ENCODE data around the gene SSBP4. TPM values are rescaled to one million over a fixed set of nuclear protein-coding genes. Genes with fewer than 3 reads are reported as not detected.
A peak's percentile ranks its signal among the peaks of the same experiment; 100 is the strongest.

Gene SSBP4
- total RNA-seq, 1 experiment from 2014 or later, result 43.4 TPM

DNA sequence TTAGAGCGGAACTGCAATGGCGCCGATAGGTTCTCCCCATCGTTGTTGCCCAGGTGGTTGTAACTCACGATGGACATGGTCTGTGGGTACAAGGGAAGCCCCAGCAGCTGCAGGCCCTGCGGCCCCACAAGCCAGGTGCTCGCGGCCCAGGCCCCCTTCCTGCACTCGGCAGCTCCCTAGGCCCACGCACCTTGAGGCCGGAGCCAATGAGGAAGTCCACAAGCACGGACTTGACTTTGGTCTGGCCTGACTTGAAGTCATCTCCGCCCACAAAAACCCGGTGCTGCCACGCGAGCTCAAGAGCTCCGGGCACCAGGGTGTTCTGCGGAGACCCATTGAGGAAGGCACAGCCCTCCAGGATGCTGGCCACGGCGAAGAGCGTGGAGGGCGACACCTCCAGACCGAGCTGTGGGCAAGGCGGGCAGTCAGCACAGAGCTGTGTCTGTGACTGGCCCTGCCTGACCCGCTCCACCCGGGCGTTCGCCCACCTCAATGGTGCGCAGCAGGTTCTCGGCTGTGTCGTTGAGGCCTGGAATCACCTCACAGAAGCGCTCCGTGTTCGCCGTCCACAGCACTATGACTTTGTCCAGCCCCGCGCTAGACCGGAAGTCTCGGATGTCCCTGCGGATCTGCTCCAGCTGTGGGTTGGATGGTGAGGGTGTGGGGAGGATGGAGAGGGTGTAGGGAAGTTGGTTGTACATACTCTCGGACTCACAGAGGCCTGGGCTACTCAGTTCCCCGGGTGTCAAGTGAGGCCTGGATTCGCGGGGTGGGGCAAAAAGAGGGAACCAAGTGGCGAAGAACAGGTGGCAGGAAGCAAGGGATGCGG, 16.9 kb downstream of the SSBP4 start:
- DNase-seq (ENCODE audit: low read depth in 1 of 2, low spot score in 2 of 2), result no peak
- H3K4me1 ChIP-seq (replicated peaks), result peaks cover 24% of the 10 kb centered on the region
- H3K27me3 ChIP-seq (replicated peaks), result no peaks in the 10 kb centered on the region
- H3K4me3 ChIP-seq, result no peak overlapping the region
- H3K27ac ChIP-seq, result no peak overlapping the region
- no peaks in the 10 kb centered on the region for H3K36me3 ChIP-seq
- 0 out of 2 replicates have a peak, but pooled peaks cover 3% of the 10 kb centered on the region for H3K9me3 ChIP-seq (replicated peaks)

DNA sequence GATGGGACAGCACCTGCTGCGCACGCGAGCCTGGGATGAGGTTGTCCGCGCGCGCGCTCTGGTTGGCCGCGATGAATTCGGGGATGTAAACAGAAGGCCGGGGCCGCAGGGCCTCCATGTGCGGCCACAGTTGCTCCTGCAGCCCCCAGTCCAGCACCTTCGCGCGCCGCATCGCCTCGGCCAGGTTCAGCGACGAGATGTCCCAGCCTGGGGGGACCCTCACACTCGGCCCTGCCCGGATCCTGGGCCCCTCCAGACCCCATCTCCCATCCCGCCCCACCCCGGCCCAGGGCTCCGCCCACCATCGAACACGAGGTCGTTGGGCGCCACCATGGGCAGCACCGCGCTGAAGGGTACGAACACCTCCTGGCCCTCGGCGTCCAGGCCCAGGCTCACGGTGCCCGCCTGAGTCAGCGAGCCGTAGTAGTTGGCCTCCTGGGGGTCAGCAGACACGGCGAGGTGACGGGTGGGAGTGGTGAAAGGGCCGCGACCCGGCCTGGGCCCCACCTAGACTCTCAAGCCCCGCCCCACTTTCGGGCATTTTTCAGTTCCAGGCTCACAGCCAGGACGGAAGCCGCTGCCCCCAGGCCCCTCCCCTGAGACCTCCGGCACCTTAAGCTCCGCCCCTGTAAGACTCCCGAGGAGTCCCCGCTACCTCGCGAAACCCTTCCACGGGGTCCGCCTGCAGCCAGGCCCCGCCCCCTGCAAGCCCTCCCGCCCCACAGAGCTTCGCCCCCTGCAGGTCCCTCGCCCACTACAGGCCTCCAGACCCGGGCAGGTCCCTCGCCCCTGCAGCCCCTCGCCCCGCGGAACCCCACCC, 17.7 kb downstream of the SSBP4 start:
- H3K27ac ChIP-seq, result no peak overlapping the region
- H3K9me3 ChIP-seq (replicated peaks), result 0 out of 2 replicates have a peak, but pooled peaks cover 3% of the 10 kb centered on the region
- H3K4me1 ChIP-seq (replicated peaks), result peaks cover 24% of the 10 kb centered on the region
- peak; percentile 59 to 88 for DNase-seq (ENCODE audit: low read depth in 1 of 2, low spot score in 2 of 2)
- H3K27me3 ChIP-seq (replicated peaks), result no peaks in the 10 kb centered on the region
- peak overlapping the region; percentile 38 for H3K4me3 ChIP-seq
- no peaks in the 10 kb centered on the region for H3K36me3 ChIP-seq

DNA sequence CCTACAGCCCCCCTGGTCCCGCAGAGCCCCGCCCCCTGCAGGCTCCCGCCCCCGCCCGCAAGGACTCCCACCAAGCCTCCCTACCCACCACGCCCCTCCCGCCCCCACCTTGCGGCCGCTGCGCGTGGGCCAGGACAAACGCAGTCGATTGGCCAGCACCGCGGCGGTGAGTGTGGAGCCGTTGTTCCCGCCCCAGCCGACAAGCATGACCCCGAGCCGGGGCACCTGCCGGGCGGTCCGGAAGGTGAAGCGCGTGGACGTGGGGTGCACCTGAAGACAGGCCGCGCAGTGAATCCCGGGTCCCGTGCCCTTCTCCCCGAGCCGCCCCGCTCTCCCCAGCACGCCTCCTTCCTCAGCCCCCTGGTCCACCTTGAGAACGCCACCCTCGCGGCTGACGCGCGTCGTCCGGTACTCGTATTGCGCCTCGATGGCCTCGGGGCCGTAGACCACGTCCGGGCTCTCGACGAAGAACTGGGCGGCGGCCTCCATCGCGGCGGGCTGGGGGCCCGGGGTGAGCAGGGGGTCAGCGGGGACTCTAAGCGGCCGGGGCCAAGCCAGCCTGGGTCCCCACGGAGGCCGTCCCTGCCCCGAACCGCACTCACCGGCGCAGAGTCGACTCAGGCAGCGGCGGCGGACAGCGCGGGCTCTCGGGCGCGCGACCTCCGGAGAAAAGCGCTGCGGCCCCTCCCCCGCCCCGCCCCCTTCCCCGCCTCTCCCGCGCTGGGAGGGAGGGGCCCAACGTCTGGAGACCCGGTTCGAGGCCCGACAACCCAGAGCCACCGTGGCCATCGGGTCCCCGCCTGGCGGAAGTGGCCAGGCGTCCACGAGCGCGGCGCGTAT, 18.5 kb downstream of the SSBP4 start, which contains the start of gene ISYNA1:
ISYNA1 (minus strand) TSS at position 643 of the 840 bp plus-strand sequence; CDS start at position 489, 154 bp downstream.
- Histone ChIP-seq H3K27ac (no peak within 1 kb of the TSS), H3K4me3 (peak within 1 kb of the TSS; percentile 38), H3K36me3 (no peaks in the 10 kb centered on the region), H3K9me3 (replicated peaks) (0 out of 2 replicates have a peak, but pooled peaks cover 3% of the 10 kb centered on the region), H3K27me3 (replicated peaks) (no peaks in the 10 kb centered on the region), H3K4me1 (replicated peaks) (peaks cover 24% of the 10 kb centered on the region)
- DNase-seq (ENCODE audit: low read depth in 1 of 2, low spot score in 2 of 2), result no peak

DNA sequence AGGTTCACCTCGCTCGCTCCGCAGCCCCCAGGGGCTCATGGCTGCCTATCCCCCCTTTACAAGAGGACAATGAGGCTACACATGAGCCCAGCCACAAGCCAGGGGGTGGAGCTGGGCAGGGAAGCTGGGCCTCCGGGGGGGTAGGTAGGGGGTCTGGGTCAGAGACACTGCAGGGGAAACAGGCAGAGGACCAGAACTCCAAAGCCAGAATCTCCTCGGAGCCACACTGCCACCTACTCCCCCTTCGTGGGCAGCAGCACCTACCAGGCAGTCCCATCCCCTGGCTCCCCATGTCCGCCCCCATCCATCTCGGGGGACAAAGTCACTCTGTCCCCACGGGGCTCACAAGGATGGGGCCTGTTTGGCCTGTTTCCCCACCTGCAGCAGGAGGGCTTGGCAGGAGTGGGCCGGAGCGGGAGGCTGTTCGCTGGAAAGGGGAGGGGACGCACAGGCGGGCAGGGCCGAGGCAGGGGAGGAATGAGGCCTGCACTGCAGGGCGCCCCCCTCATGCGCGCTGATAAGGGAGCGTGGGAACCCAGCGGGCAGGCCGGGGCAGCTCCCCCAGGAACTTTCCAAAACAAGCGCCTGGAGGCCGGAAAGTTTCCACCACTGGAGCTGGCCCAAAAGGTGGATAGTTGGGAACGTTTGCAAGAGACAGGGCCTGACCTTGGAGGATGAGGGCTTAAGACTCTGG, 19.3 kb downstream of the SSBP4 start:
- no peak for DNase-seq (ENCODE audit: low read depth in 1 of 2, low spot score in 2 of 2)
- no peak overlapping the region for H3K4me3 ChIP-seq

DNA sequence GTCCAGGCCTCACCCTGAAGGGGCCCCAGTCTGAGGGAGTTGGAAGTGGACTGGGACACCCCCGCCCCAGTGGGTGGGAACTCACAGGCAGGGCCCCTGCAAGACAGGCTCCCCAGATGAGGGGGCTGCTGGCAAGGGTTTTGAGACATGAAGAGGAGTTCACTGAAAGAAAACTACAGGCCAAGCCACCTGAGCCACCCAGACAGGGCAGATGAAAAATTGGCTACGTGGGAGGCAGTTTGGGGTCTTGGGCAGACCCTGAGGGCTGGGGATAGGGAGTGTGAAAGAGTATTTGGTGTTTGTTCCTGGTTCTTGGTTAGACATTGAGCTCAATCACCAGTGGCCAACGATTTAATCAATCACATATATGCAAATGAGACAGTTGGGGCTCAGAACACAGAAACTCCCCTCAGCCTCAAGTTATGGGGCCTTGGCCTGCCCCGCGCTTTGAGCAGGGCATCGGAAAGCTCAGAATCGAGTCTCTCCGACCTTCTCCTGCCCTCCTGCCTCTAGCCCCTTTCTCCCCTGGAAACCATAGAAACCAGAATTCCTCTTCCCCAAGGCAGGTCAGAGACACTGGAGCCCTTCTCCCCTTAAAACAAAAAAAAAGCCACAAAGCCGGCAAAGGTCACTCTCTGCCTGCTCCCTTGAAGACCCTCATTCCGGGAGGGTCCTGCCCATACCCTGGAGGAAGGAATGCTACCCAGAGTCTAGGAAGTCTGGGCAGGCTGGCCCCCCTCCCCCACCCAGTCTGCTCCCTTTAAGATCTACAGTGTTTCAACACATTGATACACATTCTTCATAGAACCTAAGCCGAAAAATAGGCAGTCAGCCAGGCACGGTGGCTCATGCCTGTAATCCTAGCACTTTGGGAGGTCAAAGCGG, 20.1 kb downstream of the SSBP4 start:
- Histone ChIP-seq H3K36me3 (peaks cover 15% of the 10 kb centered on the region), H3K4me3 (no peak overlapping the region), H3K27me3 (replicated peaks) (no peaks in the 10 kb centered on the region), H3K9me3 (replicated peaks) (no peaks in the 10 kb centered on the region), H3K4me1 (replicated peaks) (peaks cover 18% of the 10 kb centered on the region), H3K27ac (no peak overlapping the region)
- no peak for DNase-seq (ENCODE audit: low read depth in 1 of 2, low spot score in 2 of 2)

More for the DNA sequence above, 19.3 kb downstream of the SSBP4 start:
- H3K27ac ChIP-seq, result no peak overlapping the region
- H3K27me3 ChIP-seq (replicated peaks), result no peaks in the 10 kb centered on the region
- peaks cover 18% of the 10 kb centered on the region for H3K4me1 ChIP-seq (replicated peaks)
- no peaks in the 10 kb centered on the region for H3K9me3 ChIP-seq (replicated peaks)
- peaks cover 7% of the 10 kb centered on the region for H3K36me3 ChIP-seq

DNA sequence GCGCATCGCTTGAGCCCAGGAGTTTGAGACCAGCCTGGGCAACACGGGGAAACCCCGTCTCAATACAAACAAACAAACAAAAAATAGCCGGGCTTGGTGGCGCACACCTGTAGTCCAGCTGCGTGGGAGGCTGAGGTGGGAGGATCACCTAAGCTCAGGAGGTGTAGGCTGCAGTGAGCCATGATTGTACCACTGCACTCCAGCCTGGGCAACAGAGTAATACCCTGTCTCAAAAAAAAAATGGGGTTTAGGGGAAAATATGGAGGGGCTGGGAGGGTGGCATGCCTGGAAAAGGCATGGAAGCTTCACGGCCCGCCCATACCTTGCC, 20.7 kb downstream of the SSBP4 start:
- H3K27ac ChIP-seq, result no peak overlapping the region
- no peaks in the 10 kb centered on the region for H3K9me3 ChIP-seq (replicated peaks)
- H3K27me3 ChIP-seq (replicated peaks), result no peaks in the 10 kb centered on the region
- no peak overlapping the region for H3K4me3 ChIP-seq
- H3K36me3 ChIP-seq, result peaks cover 21% of the 10 kb centered on the region
- peaks cover 18% of the 10 kb centered on the region for H3K4me1 ChIP-seq (replicated peaks)
- no peak for DNase-seq (ENCODE audit: low read depth in 1 of 2, low spot score in 2 of 2)

DNA sequence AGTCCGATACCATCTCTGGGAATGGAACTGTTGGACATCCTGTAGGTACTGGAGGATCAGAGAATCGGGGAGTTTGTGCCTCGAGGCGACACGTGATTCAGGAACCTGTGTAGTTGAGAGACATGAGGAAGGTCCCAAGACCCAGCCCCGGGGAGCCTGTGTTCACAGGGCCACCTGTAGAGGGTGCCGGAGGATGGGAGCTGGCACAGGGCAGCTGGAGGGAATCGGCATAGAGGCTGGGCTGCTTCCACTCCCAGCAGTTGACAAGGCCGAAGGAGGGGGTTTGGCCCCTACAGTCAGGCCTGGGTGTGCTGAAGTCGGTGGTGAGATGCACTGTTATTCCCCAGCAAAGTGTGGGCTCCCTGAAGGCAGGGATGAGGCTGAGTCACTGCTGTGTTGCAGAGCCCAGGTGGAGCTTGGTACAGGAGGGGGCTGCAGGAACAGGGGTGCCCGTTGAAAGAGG, 21.2 kb downstream of the SSBP4 start:
- Histone ChIP-seq H3K27ac (no peak overlapping the region), H3K36me3 (peaks cover 23% of the 10 kb centered on the region), H3K4me1 (replicated peaks) (peaks cover 18% of the 10 kb centered on the region), H3K9me3 (replicated peaks) (no peaks in the 10 kb centered on the region), H3K4me3 (no peak overlapping the region), H3K27me3 (replicated peaks) (no peaks in the 10 kb centered on the region)
- no peak for DNase-seq (ENCODE audit: low read depth in 1 of 2, low spot score in 2 of 2)

DNA sequence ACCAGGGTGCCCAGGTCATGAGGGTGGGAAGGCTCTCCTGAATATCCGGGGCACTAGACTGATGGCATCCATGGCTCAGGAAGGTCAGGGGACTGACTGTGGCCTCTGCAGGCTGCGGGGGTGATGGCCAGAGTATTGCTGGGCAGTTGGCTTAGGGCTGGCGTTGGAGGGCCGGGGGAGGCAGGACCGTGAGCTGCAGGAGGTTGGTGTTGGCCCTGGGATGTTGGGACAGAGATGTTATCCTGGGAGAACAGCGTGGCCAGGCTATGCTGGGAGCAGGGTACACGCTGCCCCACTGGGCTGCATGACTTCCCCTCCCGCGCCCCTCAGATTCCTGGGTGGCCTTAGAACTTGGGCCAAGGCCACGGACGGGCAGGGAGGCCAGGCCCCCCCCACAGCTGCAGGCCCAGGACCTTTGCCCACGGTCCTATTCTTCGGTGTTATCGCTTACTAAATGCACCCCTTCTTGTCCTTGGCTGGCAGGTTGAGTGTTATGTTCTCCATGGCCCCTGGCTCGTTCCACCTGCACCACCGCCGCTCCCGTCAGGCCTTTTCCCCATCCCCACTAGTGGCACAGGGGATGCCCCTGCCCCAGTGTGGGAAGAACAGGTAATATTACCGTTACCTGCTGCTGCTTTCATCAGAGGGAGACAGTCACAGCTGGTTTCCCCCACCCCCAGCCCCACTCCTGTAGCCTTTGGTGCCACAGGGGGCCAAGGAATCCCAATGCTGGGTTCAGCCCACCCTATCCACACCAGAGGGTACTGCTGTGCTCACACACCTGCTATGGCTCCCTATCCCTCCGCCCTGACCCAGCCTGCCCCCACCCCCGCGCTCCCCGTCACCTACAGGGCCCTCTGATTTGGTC, 22.0 kb downstream of the SSBP4 start:
- peaks cover 30% of the 10 kb centered on the region for H3K36me3 ChIP-seq
- H3K4me3 ChIP-seq, result no peak overlapping the region
- DNase-seq (ENCODE audit: low read depth in 1 of 2, low spot score in 2 of 2), result no peak
- peaks cover 15% of the 10 kb centered on the region for H3K4me1 ChIP-seq (replicated peaks)
- H3K9me3 ChIP-seq (replicated peaks), result no peaks in the 10 kb centered on the region
- no peaks in the 10 kb centered on the region for H3K27me3 ChIP-seq (replicated peaks)
- H3K27ac ChIP-seq, result no peak overlapping the region

DNA sequence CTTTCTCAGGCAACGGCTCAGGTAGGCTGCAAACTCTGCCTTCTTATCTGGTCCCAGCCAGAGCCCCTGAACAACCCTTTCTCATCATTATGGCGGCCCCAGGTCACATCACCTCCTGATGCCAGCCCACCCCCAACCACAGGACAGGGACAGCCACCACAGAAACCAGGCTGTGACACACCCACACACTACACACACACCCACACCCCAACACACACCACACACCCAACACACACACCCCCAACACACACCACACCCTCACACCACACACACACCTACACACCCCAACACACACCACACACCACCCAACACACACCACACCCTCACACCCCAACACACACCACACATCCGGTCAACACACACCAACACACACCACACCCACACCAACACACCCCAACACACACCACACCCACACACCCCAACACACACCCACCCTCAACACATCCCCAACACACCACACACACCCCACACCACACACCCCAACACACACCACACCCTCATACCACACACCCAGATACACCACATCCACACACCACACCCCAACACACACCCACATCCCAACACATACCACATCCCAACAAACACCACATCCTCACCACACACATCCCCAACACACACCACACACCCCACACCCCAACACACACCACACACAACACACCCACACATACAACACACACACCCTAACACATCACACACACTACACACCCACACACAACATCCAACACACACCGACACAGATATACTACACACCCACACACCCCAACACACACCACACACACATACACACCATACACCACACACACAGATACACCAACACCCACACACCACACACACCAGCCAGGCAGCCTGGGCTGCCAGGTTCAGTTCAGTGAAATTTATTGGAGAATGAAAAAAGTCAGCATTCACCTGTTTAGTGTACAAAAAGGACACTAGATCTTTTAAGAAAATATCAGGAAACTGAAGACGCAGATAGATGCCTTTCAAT, 22.9 kb downstream of the SSBP4 start:
- Histone ChIP-seq H3K9me3 (replicated peaks) (no peaks in the 10 kb centered on the region), H3K36me3 (peaks cover 39% of the 10 kb centered on the region), H3K27ac (no peak overlapping the region), H3K27me3 (replicated peaks) (no peaks in the 10 kb centered on the region), H3K4me1 (replicated peaks) (peaks cover 5% of the 10 kb centered on the region), H3K4me3 (no peak overlapping the region)
- no peak for DNase-seq (ENCODE audit: low read depth in 1 of 2, low spot score in 2 of 2)

DNA sequence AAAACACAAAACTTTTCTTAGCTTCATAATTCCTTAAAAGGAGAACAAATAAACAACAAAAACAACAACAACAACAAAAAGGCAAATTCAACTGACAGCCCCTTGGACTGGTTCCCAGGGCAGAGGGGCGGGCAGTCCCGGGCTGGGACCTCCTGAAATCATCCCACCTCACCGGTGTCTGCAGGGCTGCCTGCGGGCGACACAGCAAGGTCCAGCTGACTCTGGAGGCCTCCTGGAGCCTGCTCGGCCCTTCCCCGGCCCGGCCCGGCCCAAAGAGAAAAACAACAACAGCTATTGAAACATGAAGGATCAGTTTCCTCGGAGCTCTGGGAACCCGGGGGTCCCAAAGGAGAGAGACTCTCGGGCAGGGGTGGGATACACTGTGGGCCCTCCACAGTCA, 23.7 kb downstream of the SSBP4 start:
- H3K4me3 ChIP-seq, result no peak overlapping the region
- no peaks in the 10 kb centered on the region for H3K9me3 ChIP-seq (replicated peaks)
- H3K27ac ChIP-seq, result no peak overlapping the region
- no peak for DNase-seq (ENCODE audit: low read depth in 1 of 2, low spot score in 2 of 2)
- no peaks in the 10 kb centered on the region for H3K27me3 ChIP-seq (replicated peaks)
- no peaks in the 10 kb centered on the region for H3K4me1 ChIP-seq (replicated peaks)
- H3K36me3 ChIP-seq, result peaks cover 39% of the 10 kb centered on the region

DNA sequence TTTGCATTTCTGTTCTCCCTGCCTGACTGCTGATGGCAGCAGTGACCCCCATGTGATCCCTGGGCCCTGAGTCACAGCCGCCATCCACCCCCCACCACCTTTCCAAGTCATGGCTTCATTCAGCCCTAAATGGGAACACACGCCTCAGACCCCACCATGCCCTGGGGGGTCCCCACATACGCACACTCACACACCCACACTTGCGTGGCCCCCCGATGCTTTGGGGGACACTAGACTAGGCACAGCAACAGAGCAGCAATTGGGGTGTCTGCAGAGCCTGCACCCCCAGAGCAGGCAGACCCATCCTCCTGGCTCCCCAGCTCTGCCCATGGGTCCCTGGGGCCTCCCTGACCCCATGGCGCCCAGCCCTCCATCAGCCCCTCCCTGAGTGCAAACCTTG, 24.2 kb downstream of the SSBP4 start:
- no peak overlapping the region for H3K27ac ChIP-seq
- H3K4me1 ChIP-seq (replicated peaks), result no peaks in the 10 kb centered on the region
- H3K9me3 ChIP-seq (replicated peaks), result no peaks in the 10 kb centered on the region
- peaks cover 41% of the 10 kb centered on the region for H3K36me3 ChIP-seq
- no peak overlapping the region for H3K4me3 ChIP-seq
- H3K27me3 ChIP-seq (replicated peaks), result no peaks in the 10 kb centered on the region
- no peak for DNase-seq (ENCODE audit: low read depth in 1 of 2, low spot score in 2 of 2)

All from SJSA1 (cell line).